Stimulated activated CD8-positive, alpha-beta memory T cell treated with anti-CD3 and anti-CD28 coated beads, Interleukin-4, amount 100 ng/mL, for 24 hours (primary cell): ENCODE measurements around the gene UBE2E1.
"Not testable (repeated sequence)": the region's sequence is repeated elsewhere in the genome, so short reads cannot be mapped to it uniquely, and the experiment has no call there.

Experiments
- DNase-seq: peaks from one replicate; pipeline ENCODE4 v3.0.0-alpha.2; 2020; ENCODE audit warnings: low read depth

The UBE2E1 gene

DNA sequence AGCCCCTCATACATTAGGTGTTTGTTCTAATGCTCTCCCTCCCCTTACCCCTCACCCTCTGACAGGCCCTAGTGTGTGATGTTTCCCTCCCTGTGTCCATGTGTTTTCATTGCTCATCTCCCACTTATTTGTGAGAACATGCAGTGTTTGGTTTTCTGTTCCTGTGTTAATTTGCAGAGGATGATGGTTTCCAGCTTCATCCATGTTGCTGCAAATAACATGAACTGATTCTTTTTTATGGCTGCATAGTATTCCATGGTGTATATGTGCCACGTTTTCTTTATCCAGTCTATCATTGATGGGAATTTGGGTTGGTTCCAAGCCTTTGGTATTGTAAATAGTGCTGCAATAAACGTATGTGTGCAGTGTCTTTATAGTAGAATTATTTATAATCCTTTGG lies 43.7 kb downstream of the UBE2E1 start:
- DNase-seq, result not testable (repeated sequence)

- no peak for DNase-seq
Observed at GRCh38 chr3:23856286-23856685, 50.5 kb downstream of the UBE2E1 start.

- DNase-seq, result no peak
Observed at GRCh38 chr3:23859012-23859743, 53.4 kb downstream of the UBE2E1 start.

DNA sequence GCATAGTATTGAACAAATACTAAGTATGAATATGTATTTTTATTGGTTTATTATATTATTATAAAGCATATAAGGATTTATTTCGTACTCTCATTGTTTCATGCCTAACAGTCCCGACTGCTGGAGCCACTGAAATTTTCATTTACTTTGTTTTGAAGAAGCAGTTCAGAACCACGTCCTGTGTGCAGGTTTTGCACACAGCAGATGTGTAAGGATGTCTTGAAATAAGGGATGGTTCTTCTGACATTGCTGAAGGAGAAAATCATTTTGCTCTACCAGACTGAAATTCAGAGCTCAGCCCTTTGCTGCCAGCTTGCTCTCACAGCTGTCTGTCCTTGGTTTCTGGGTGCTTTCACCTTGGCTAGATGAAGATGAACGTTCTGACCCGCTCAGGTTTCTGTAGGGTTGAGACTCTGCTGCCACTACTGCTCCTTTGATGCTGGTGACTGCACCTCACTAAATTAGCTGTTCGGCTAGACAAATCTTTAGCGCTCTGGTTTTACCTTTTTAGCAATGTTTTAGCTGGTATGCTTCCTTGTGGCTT lies 54.2 kb downstream of the UBE2E1 start:
- no peak for DNase-seq

DNA sequence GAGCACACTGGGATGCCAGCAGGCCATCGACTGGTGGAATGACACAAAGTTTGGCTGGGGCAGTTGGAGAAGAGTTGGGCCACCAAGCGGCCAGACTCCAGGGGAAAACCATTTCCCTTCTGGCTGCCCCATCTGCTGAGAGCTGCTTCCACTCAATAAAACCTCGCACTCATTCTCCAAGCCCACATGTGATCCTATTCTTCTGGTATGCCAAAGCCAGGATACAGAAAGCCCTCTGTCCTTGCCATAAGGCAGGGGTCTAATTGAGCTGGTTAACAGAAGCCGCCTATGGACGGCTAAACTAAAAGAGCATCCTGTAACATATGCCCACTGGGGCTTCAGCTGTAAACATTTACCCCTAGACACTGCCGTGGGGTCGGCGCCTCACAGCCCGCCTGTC lies 55.9 kb downstream of the UBE2E1 start:
- DNase-seq, result no peak

GRCh38 chr3:23863060-23863459 lies 57.3 kb downstream of the UBE2E1 start:
- DNase-seq, result no peak

GRCh38 chr3:23864931-23865330 lies 59.2 kb downstream of the UBE2E1 start:
- no peak for DNase-seq

GRCh38 chr3:23865595-23866396 lies 60.0 kb downstream of the UBE2E1 start:
- no peak for DNase-seq

- no peak for DNase-seq
Observed at GRCh38 chr3:23867400-23867799, 61.6 kb downstream of the UBE2E1 start.

- DNase-seq, result no peak
Observed at GRCh38 chr3:23867838-23868237, 62.1 kb downstream of the UBE2E1 start.

DNA sequence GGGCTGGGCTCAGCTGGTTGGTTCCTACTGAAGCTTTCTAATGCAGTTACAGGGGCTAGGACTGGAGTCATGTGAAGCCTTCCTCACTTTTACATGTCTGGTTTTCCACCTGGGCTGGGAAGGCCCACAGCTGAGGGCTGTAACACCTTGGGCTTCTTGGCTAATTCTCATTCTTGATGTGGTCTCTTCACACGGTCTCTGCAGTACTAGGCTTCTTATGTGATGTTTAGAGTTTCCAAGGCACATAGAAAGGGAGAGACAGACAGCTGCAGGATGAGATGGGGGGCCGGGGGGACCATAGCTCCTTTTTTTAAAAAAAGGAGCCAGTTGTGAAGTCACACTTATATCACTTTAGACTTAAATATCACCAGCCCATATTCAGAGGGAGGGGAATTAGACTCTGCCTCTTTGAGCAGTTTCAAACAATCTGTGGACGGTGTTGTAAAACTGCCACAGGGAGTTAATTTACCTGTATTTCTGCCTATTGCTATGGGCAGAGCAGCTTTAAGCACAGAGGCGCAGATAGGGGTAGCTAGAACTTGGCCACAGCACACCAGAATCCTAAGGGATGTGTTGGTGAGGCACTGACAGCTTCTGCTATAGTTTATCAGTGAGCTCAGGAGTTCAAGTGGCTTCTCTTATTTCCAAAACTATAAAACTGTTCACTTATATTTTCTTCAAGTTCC lies 64.4 kb downstream of the UBE2E1 start:
- no peak for DNase-seq

DNA sequence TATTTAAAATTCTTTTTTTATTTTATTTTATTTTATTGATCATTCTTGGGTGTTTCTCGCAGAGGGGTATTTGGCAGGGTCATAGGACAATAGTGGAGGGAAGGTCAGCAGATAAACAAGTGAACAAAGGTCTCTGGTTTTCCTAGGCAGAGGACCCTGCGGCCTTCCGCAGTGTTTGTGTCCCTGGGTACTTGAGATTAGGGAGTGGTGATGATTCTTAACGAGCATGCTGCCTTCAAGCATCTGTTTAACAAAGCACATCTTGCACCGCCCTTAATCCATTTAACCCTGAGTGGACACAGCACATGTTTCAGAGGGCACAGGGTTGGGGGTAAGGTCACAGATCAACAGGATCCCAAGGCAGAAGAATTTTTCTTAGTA lies 64.9 kb downstream of the UBE2E1 start:
- not testable (repeated sequence) for DNase-seq

- DNase-seq, result not testable (repeated sequence)
Observed at GRCh38 chr3:23871361-23871760, 65.6 kb downstream of the UBE2E1 start.

DNA sequence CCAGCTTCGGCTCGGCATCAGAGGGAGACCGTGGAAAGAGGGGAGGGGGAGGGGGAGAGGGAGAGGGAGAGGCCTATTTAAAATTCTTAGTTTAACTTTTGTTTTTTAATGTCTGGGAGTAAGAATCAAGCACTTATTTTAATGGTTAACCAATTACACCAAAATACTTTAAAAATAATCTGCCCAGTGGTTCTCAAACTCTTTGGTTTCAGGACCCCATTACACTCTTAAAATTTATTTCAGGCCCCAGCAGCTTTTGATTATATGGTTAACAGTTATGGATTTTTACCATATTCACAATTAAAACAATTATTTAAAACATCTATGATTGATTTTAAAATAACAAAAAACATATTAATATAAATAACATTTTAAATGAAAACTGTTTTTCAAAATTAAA lies 66.6 kb downstream of the UBE2E1 start:
- no peak for DNase-seq

DNA sequence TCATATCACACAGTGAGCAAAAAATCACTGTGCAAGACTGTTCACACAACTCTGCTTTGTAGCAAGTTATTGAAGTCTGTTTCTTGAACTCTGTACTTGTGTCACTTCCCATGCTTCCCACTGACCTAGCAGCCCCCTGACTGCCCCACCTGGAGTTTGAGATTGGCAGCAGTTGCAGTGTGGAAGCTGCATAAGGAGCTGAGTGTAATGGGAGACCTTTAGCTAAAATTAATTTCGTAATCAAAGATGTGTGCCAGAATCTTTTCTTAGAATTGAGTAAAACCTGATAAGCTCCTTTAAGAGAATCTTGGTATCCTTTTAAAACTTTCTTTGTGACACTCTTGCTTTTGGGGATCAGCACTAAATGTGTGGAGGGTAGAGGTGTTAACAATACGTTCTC lies 68.2 kb downstream of the UBE2E1 start:
- DNase-seq, result no peak

- DNase-seq, result no peak
Observed at GRCh38 chr3:23874359-23875112, 68.8 kb downstream of the UBE2E1 start.

DNA sequence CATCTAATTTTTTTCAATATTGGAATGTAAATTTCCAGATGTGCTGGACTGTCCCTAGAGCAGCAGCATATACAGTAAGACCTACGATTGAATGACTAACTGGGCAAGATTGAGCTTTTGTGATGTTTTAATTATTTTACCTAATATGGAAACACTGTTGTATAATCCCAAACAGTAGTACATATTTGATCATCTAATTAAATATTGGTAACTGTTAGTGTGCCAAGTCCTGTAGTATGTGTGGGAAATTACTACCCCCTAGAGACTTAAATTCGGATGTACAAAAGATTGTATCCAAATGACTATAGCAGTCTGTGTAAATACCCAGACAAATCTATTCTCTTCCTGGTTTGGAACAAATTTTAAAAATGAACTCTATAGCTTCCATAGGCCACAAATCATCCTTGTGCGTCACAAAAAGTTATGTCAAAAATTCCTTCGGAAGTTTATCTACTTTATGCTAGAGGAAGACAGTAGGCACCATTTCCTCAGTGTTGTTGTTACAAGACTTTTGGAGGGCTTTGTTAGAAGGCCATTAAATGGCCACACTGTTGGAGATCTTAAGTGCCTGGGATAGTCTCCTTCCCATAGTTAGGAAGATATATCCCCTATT lies 69.5 kb downstream of the UBE2E1 start:
- no peak for DNase-seq

- no peak for DNase-seq
Observed at GRCh38 chr3:23876923-23877322, 71.2 kb downstream of the UBE2E1 start.

DNA sequence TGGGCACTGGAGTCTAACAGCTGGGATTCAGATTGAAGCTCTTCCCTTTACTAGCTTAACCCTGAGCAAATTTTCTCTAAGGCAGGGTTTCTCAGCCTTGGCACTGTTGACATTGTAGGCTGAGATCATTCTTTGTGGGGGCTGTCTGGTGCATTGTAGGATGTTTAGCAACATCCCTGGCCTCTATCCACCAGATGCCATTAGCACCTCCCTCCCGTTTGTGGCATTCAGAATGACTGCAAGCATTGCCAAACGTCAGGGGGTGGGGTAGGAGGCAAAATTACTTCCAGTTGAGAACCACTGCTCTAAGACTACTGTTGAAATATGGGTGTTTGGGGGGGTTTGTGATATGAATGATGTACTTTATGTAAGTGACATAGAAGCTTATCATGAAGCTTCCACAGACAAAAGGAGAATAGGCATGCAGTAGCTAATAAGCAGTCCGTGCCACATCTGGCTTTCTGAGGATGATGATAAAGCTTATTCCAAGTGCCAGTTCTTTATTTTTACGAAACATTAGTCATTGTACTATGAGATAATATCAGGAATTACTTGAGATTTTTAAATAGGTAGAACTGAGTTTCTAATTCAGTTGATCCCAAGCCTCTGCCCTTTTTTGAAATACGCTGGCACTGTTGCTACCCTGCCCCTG lies 71.7 kb downstream of the UBE2E1 start:
- no peak for DNase-seq

DNA sequence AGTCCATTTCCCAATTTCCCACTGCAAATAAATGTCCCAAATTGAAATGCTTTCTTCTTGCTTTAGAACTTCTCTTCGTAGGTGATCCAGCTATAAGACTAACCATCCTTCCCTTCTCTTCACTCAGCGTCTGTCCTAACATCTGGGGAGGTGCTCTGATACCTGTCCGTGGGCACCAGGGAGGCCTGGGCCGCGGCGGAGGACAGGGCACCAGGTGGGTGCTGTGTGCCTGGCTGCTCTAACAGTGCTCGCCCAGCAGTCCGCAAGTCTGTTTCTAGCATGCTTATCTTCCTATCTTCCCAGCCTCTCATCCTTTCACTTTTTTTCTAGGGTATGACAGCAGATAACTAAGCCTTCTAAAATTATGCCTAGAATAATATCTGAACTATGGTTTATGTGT lies 73.7 kb downstream of the UBE2E1 start:
- DNase-seq, result no peak
